Measurements from ENCODE around the gene MAP2K3.

MAP2K3 gene

GRCh38 chr17:21284319-21285163, at the start of gene MAP2K3:
Gene MAP2K3, plus strand, starts transcription at chr17:21284711. Its CDS starts 210 bp downstream, at chr17:21284921.
- peak; percentile 89 for FAIRE-seq
- DNase-seq (ENCODE audit: low spot score) = peak; percentile 97

GRCh38 chr17:21235921-21236320, 48.6 kb upstream of the MAP2K3 start:
- DNase-seq (ENCODE audit: low spot score) = no peak
- no peak for FAIRE-seq

GRCh38 chr17:21239680-21240368, 44.7 kb upstream of the MAP2K3 start:
- DNase-seq (ENCODE audit: low spot score) (peak; percentile 43), FAIRE-seq (no peak)

- DNase-seq (ENCODE audit: low spot score) (no peak), FAIRE-seq (no peak)
These were observed 44.0 kb upstream of the MAP2K3 start for GRCh38 chr17:21240369-21241055.

- no peak for FAIRE-seq
These were observed 42.9 kb upstream of the MAP2K3 start for GRCh38 chr17:21241564-21241963.

GRCh38 chr17:21242026-21242697, 42.3 kb upstream of the MAP2K3 start:
- no peak for FAIRE-seq

More at GRCh38 chr17:21241564-21241963, 42.9 kb upstream of the MAP2K3 start:
- DNase-seq (ENCODE audit: low spot score) = no peak

GRCh38 chr17:21242780-21243515, 41.6 kb upstream of the MAP2K3 start:
- FAIRE-seq (no peak), DNase-seq (ENCODE audit: low spot score) (no peak)

More at GRCh38 chr17:21242026-21242697, 42.3 kb upstream of the MAP2K3 start:
- DNase-seq (ENCODE audit: low spot score) = no peak

- FAIRE-seq (no peak), DNase-seq (ENCODE audit: low spot score) (no peak)
These were observed 40.8 kb upstream of the MAP2K3 start for GRCh38 chr17:21243516-21244303.

- DNase-seq (ENCODE audit: low spot score) = no peak
- no peak for FAIRE-seq
These were observed 38.8 kb upstream of the MAP2K3 start for GRCh38 chr17:21245639-21246084.

- DNase-seq (ENCODE audit: low spot score) = no peak
- no peak for FAIRE-seq
These were observed 37.8 kb upstream of the MAP2K3 start for GRCh38 chr17:21246698-21247097.

GRCh38 chr17:21247552-21248258, 36.8 kb upstream of the MAP2K3 start:
- DNase-seq (ENCODE audit: low spot score) (no peak), FAIRE-seq (peak; percentile 20)

GRCh38 chr17:21248500-21248899, 36.0 kb upstream of the MAP2K3 start:
- DNase-seq (ENCODE audit: low spot score) (no peak), FAIRE-seq (no peak)

GRCh38 chr17:21249086-21249795, 35.3 kb upstream of the MAP2K3 start:
- DNase-seq (ENCODE audit: low spot score) (no peak), FAIRE-seq (no peak)

GRCh38 chr17:21249920-21250703, 34.4 kb upstream of the MAP2K3 start:
- FAIRE-seq (no peak), DNase-seq (ENCODE audit: low spot score) (no peak)

GRCh38 chr17:21250854-21251253, 33.7 kb upstream of the MAP2K3 start:
- no peak for DNase-seq (ENCODE audit: low spot score)
- FAIRE-seq = no peak

GRCh38 chr17:21251337-21252010, 33.0 kb upstream of the MAP2K3 start:
- DNase-seq (ENCODE audit: low spot score) (no peak), FAIRE-seq (no peak)

GRCh38 chr17:21252289-21252795, 32.2 kb upstream of the MAP2K3 start:
- FAIRE-seq (no peak), DNase-seq (ENCODE audit: low spot score) (no peak)
